Testis (tissue), 2 donors: ENCODE results near the gene ZNF559.

Source experiments
- CTCF ChIP-seq, 3 experiments: fragments of 450-650 bp in 2 of 3; fragments of 200-600 bp in 1 of 3; sonication (generic) in 1 of 3; IDR thresholded peaks; one replicate each; pipeline ENCODE4 v1.5.1; 2016 to 2019; ENCODE audit warnings: antibody characterized with exemption in 3 of 3, mild to moderate bottlenecking in 2 of 3, moderate library complexity in 1 of 3
- POLR2A ChIP-seq: fragments of 450-650 bp; IDR thresholded peaks from one replicate; pipeline ENCODE4 v1.6.1; 2017; ENCODE audit warnings: antibody characterized with exemption, mild to moderate bottlenecking, moderate library complexity

GRCh38 chr19:9353011-9353410, 29.0 kb downstream of the ZNF559 start:
- TF ChIP-seq CTCF (IDR thresholded peaks at IDR 0.05) (no peak), POLR2A (no peak)
